ENCODE data around the gene PAK1. TPM values are rescaled to one million over a fixed set of nuclear protein-coding genes. Genes with fewer than 3 reads are reported as not detected.

PAK1 gene
- total and polyA plus RNA-seq, 9 of the 15 experiments (the other 6 are each of a cell fraction or from before 2014, with no cell fraction given), result 0.52 to 11.7 (median 1.9) TPM

- no peak for TF ChIP-seq ZZZ3 (IDR thresholded peaks at IDR 0.05)
- TF ChIP-seq ELF4 (CRISPR knock-in tag; IDR thresholded peaks at IDR 0.05), result no peak
- no peak for TF ChIP-seq YY1 (IDR thresholded peaks at IDR 0.05; ENCODE audit: borderline replicate concordance in 1 of 3, control insufficient read depth in 1 of 3, extremely low read depth in 1 of 3, insufficient read depth in 3 of 3, insufficient read length in 1 of 3, insufficient replicate concordance in 2 of 3, low read depth in 1 of 3, low read length in 2 of 3)
- no peak for TF ChIP-seq ZNF583 (CRISPR knock-in tag; IDR thresholded peaks at IDR 0.05)
Measured at GRCh38 chr11:77416357-77416756, 57.5 kb downstream of the PAK1 start (continued).

- H3K36me3 ChIP-seq (ENCODE audit: control insufficient read depth, insufficient read depth, low read length), result no peaks in the 10 kb centered on the region
- TF ChIP-seq ZBTB49 (CRISPR knock-in tag; IDR thresholded peaks at IDR 0.05; ENCODE audit: borderline replicate concordance) (no peak), RAD21 (CRISPR knock-in tag; conservative IDR thresholded peaks at IDR 0.05 in 1 of 2, IDR thresholded peaks at IDR 0.05 in 1 of 2) (peak in 1 of 2 experiments; percentile 29; a peak in 1 of 4 replicates)
- 0% methylated on average over 3 of the region's 3 CpGs for WGBS (ENCODE audit: insufficient coverage, low coverage, missing lambda C conversion rate)
- FAIRE-seq (no peak), DNase-seq (ENCODE audit: extremely low read depth in 1 of 4, low spot score in 3 of 4) (no peak), ATAC-seq (no peak)
- no peak overlapping the region for H2AFZ ChIP-seq (ENCODE audit: low read depth, low read length)
- peaks cover 0 to 9% of the 10 kb centered on the region in 2 experiments; a peak in 3 of 5 replicates for H3K4me1 ChIP-seq (replicated peaks in 1 of 2; ENCODE audit: control insufficient read depth in 2 of 2, insufficient read depth in 2 of 2, low read length in 2 of 2)
- intact Hi-C loops (cut with micrococcal nuclease), result no loop called here
- H3K4me3 ChIP-seq, result no peak overlapping the region
- no peaks in the 10 kb centered on the region for H3K79me2 ChIP-seq (ENCODE audit: control insufficient read depth, insufficient read depth, low read length)
- no peaks in the 10 kb centered on the region for H3K9me1 ChIP-seq (ENCODE audit: control insufficient read depth, insufficient read depth, low read length)
- no TSS peak for BruUV-seq (replicated peaks)
- CTCF ChIA-PET (ENCODE audit: low intra/inter-chr PET ratio), result no interaction called here
- in situ Hi-C loops (cut with MboI), result no loop called here
- H3K9ac ChIP-seq (ENCODE audit: insufficient read depth in 1 of 2, low read depth in 2 of 2, low read length in 2 of 2), result no peak overlapping the region
- no peaks in the 10 kb centered on the region for H4K20me1 ChIP-seq (replicated peaks; ENCODE audit: control insufficient read depth, insufficient read depth, low read length)
- POLR2A ChIA-PET, result no interaction called here
- no peaks in the 10 kb centered on the region for H3K9me3 ChIP-seq (replicated peaks; ENCODE audit: control insufficient read depth, insufficient read depth, low read depth, low read length)
- no peak overlapping the region for H3K27ac ChIP-seq (ENCODE audit: extremely low read depth, low read depth, low read length)
- no peak overlapping the region for H3K4me2 ChIP-seq (ENCODE audit: insufficient read depth, low read length)
- peaks cover 8 to 18% of the 10 kb centered on the region in 2 experiments for H3K27me3 ChIP-seq (ENCODE audit: control insufficient read depth in 2 of 2, insufficient read depth in 2 of 2, low read length in 2 of 2)
Measured at GRCh38 chr11:77413850-77414460, 59.9 kb downstream of the PAK1 start.
